PFSK-1 (cell line): ENCODE data around the gene GINS2.

Source experiments
- FOXP2 ChIP-seq: optimal IDR thresholded peaks from 2 replicates; pipeline ENCODE3; 2011; ENCODE audit warnings: borderline replicate concordance, control low read depth, inconsistent platforms; ENCODE audit not compliant: insufficient read depth; ENCODE audit errors: extremely low read length, extremely low read depth
- POLR2AphosphoS5 ChIP-seq: IDR thresholded peaks from 2 replicates; pipeline ENCODE4 v1.6.1; 2012; ENCODE audit warnings: low read depth, mild to moderate bottlenecking, control low read depth, low read length, moderate library complexity
- REST ChIP-seq, 2 experiments: IDR thresholded peaks; 2 replicates each; pipeline versions ENCODE4 v1.6.1 to v1.8.0; 2011 to 2012; ENCODE audit warnings: low read depth in 2 of 2, low read length in 2 of 2, control low read depth in 1 of 2, inconsistent platforms in 1 of 2, mild to moderate bottlenecking in 1 of 2, moderate library complexity in 1 of 2; ENCODE audit not compliant: insufficient read depth in 1 of 2
- SIN3A ChIP-seq: IDR thresholded peaks from 2 replicates; pipeline ENCODE4 v1.6.1; 2012; ENCODE audit warnings: mild to moderate bottlenecking, low read length, moderate library complexity, borderline replicate concordance; ENCODE audit not compliant: insufficient read depth
- TAF1 ChIP-seq: IDR thresholded peaks from 2 replicates; pipeline ENCODE4 v1.6.1; 2012; ENCODE audit warnings: low read length, control low read depth, borderline replicate concordance; ENCODE audit not compliant: insufficient read depth

Gene GINS2

GRCh38 chr16:85638695-85639409 lies 49.9 kb downstream of the GINS2 start:
- TF ChIP-seq POLR2AphosphoS5 (no peak), TAF1 (no peak), REST (IDR thresholded peaks at IDR 0.05; ENCODE audit: insufficient read depth in 1 of 2, low read depth in 2 of 2, low read length in 2 of 2) (no peak), SIN3A (no peak), FOXP2 (no peak)

- TF ChIP-seq REST (IDR thresholded peaks at IDR 0.05; ENCODE audit: insufficient read depth in 1 of 2, low read depth in 2 of 2, low read length in 2 of 2) (no peak), FOXP2 (no peak), POLR2AphosphoS5 (no peak), TAF1 (no peak), SIN3A (no peak)
Measured at GRCh38 chr16:85637808-85638647, 50.7 kb downstream of the GINS2 start.

- TF ChIP-seq FOXP2 (no peak), TAF1 (no peak), SIN3A (no peak), REST (IDR thresholded peaks at IDR 0.05; ENCODE audit: insufficient read depth in 1 of 2, low read depth in 2 of 2, low read length in 2 of 2) (no peak), POLR2AphosphoS5 (no peak)
Measured at GRCh38 chr16:85637061-85637807, 51.5 kb downstream of the GINS2 start.

GRCh38 chr16:85636234-85636812 lies 52.4 kb downstream of the GINS2 start:
- TF ChIP-seq REST (IDR thresholded peaks at IDR 0.05; ENCODE audit: insufficient read depth in 1 of 2, low read depth in 2 of 2, low read length in 2 of 2) (no peak), TAF1 (no peak), POLR2AphosphoS5 (no peak), SIN3A (no peak), FOXP2 (no peak)
